ENCODE data around the gene E4F1.

GRCh38 chr16:2209258-2210008 is 14.0 kb upstream of the E4F1 start:
- TF ChIP-seq POLR2AphosphoS5 (IDR thresholded peaks at IDR 0.05; ENCODE audit: low read depth, low read length) (no peak), POLR2A (IDR thresholded peaks at IDR 0.05; ENCODE audit: low read depth, low read length) (no peak), TAF1 (IDR thresholded peaks at IDR 0.05; ENCODE audit: borderline replicate concordance, low read depth, low read length) (no peak)

Measured in GM12892 (cell line).